B cell (primary cell): ENCODE measurements around the gene OPHN1.

ENCODE experiments used
- CTCF ChIP-seq: fragments of 200-600 bp; IDR thresholded peaks from one replicate; pipeline ENCODE4 v1.8.0; 2022; ENCODE audit warnings: antibody characterized with exemption, mild to moderate bottlenecking
- EZH2 ChIP-seq: IDR thresholded peaks from 2 replicates; pipeline ENCODE4 v1.6.1; 2012; ENCODE audit warnings: borderline replicate concordance, low read depth, mild to moderate bottlenecking, moderate library complexity, low read length; ENCODE audit not compliant: insufficient read depth, poor library complexity, severe bottlenecking

GRCh38 chrX:68402094-68402493 lies 31.2 kb downstream of the OPHN1 start:
- TF ChIP-seq CTCF (no peak), EZH2 (no peak)
